ENCODE data around the gene LCAT. TPM values are rescaled to one million over a fixed set of nuclear protein-coding genes. Genes with fewer than 3 reads are reported as not detected.

The LCAT gene
- total RNA-seq, 1 experiment from 2014 or later, result 17.8 TPM

DNA sequence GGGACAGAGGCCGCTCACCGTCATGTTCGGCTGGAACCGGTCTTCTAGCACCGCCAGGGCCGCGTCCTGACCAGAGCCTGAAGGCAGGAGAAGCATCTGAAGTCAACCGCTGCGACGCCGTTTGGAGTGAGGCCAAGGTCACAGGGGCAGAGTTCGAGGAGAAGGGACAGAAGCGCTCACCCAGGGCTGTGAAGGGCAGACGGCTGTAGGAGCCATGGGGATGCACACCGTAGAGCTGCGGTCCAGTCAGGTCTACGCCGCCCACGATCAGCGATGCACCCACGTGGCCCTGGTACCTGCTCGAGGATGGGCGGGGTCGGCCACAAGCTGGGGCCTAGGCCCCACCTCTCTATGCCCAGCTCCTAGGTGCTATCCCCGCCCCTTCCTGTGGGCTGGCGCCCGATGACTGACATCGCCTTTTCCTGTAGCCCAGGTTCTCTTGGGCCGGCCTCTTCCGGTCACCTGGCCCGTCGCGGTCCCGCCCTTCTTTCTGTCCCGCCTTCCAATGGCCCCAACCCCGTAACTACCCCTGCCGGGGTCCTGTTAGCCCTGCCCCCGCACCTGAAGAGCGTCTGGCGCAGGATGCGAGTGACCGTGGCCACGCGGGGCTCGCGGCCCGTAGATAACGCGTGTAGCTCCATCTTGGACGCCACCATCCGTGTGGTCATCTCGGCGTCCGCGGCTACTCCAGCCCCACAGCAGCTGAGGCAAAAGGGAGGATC, 8.4 kb downstream of the LCAT start:
- H3K4ac ChIP-seq (ENCODE audit: low read depth, low read length), result no peak overlapping the region
- no peak overlapping the region for H2BK12ac ChIP-seq (ENCODE audit: insufficient read length, low read depth, low read length)
- peaks cover 18% of the 10 kb centered on the region for H3K23me2 ChIP-seq (ENCODE audit: insufficient read length, low read depth, low read length, poor library complexity, severe bottlenecking)
- no peak overlapping the region for H3K23ac ChIP-seq (ENCODE audit: insufficient read length, low read depth, low read length)
- H3K4me2 ChIP-seq (ENCODE audit: insufficient read depth, insufficient read length, low read length), result peak overlapping the region; percentile 79
- H2BK20ac ChIP-seq (ENCODE audit: low read depth, low read length, poor library complexity, severe bottlenecking), result no peak overlapping the region
- no CpG with 5 or more reads among the region's 55 CpGs for WGBS (ENCODE audit: extremely low coverage, insufficient read length, low lambda C conversion rate)
- TF ChIP-seq, protein P1, sequence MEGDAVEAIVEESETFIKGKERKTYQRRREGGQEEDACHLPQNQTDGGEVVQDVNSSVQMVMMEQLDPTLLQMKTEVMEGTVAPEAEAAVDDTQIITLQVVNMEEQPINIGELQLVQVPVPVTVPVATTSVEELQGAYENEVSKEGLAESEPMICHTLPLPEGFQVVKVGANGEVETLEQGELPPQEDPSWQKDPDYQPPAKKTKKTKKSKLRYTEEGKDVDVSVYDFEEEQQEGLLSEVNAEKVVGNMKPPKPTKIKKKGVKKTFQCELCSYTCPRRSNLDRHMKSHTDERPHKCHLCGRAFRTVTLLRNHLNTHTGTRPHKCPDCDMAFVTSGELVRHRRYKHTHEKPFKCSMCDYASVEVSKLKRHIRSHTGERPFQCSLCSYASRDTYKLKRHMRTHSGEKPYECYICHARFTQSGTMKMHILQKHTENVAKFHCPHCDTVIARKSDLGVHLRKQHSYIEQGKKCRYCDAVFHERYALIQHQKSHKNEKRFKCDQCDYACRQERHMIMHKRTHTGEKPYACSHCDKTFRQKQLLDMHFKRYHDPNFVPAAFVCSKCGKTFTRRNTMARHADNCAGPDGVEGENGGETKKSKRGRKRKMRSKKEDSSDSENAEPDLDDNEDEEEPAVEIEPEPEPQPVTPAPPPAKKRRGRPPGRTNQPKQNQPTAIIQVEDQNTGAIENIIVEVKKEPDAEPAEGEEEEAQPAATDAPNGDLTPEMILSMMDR (conservative IDR thresholded peaks at IDR 0.05), result no peak
- Mint-ChIP-seq H3K4me3 (peak overlapping the region; percentile 98 to 100), H3K36me3 (ENCODE audit: insufficient read depth in 1 of 3, low read depth in 3 of 3) (peaks cover 1 to 41% (median 10%) of the 10 kb centered on the region in 3 experiments; a peak in 5 of 7 replicates), H3K4me1 (peaks cover 20 to 23% of the 10 kb centered on the region in 2 experiments), H3K9me3 (peaks cover 0 to 2% of the 10 kb centered on the region in 2 experiments; a peak in 2 of 5 replicates), H3K27me3 (ENCODE audit: low read depth) (peaks cover 10% of the 10 kb centered on the region), H3K27ac (peak overlapping the region; percentile 96 to 99 (median 99))
- peaks cover 3% of the 10 kb centered on the region; the same call in 1 of the 2 replicates for H3K4me1 ChIP-seq (ENCODE audit: insufficient read depth, low read length)
- H3K79me2 ChIP-seq (ENCODE audit: insufficient read depth, low read length), result no peaks in the 10 kb centered on the region
- H2BK5ac ChIP-seq (ENCODE audit: insufficient read length, low read length), result no peak overlapping the region
- no peak overlapping the region for H4K91ac ChIP-seq (ENCODE audit: insufficient read length, low read depth, low read length)
- H2AFZ ChIP-seq (ENCODE audit: low read length), result no peak overlapping the region
- no peak overlapping the region for H2AK5ac ChIP-seq (ENCODE audit: insufficient read length, low read length)
- DNase-seq, result peak; percentile 99
- no peak overlapping the region for H3K27ac ChIP-seq (ENCODE audit: insufficient read length, low read depth, low read length)
- no peak overlapping the region for H2BK15ac ChIP-seq (ENCODE audit: low read depth, low read length)
- H4K20me1 ChIP-seq (ENCODE audit: control insufficient read depth, insufficient read depth, insufficient read length), result no peaks in the 10 kb centered on the region
- peak overlapping the region; percentile 64 for H3K14ac ChIP-seq (ENCODE audit: insufficient read depth, low read length)
- no peak overlapping the region for H4K5ac ChIP-seq (ENCODE audit: insufficient read length, low read depth, low read length)
- peak overlapping the region; percentile 16 for H3K18ac ChIP-seq (ENCODE audit: insufficient read length, low read depth, low read length)
- H2BK120ac ChIP-seq (ENCODE audit: low read depth, low read length, poor library complexity, severe bottlenecking), result no peak overlapping the region
- H3K79me1 ChIP-seq (ENCODE audit: insufficient read depth, low read depth, low read length, poor library complexity, severe bottlenecking), result no peaks in the 10 kb centered on the region
- no peak overlapping the region for H3T11ph ChIP-seq (ENCODE audit: low read length)
- peak overlapping the region; percentile 62 for H3K9ac ChIP-seq (ENCODE audit: extremely low read depth, insufficient read length, low read length)
- no peak overlapping the region for H3K56ac ChIP-seq (ENCODE audit: insufficient read length, low read depth, low read length)
- H3K27me3 ChIP-seq (ENCODE audit: insufficient read depth, low read length), result no peaks in the 10 kb centered on the region
- no peak overlapping the region for H4K8ac ChIP-seq (replicated peaks; ENCODE audit: insufficient read length, low read depth, low read length)
- H3K9me3 ChIP-seq (ENCODE audit: control insufficient read depth, low read depth, low read length), result no peaks in the 10 kb centered on the region

Data from H9 (cell line).